Measurements from ENCODE around the gene SLC9A5. TPM values are rescaled to one million over a fixed set of nuclear protein-coding genes. Genes with fewer than 3 reads are reported as not detected.

The SLC9A5 gene
- polyA plus RNA-seq, 2 of the 4 experiments (the other 2 are of a cell fraction), result 0.83 to 2.5 TPM

GRCh38 chr16:67268136-67268579 lies 19.4 kb downstream of the SLC9A5 start:
- no peaks in the 10 kb centered on the region for H3K9me3 ChIP-seq
- ATAC-seq (peak; percentile 54 to 66; a peak in 3 of 6 replicates), DNase-seq (ENCODE audit: low read depth in 1 of 2, low spot score in 1 of 2) (peak in 1 of 2 experiments; percentile 61), FAIRE-seq (no peak)
- TF ChIP-seq CEBPB (IDR thresholded peaks at IDR 0.05), result no peak
- no peak for TF ChIP-seq FOSL2 (IDR thresholded peaks at IDR 0.05)
- peak; percentile 13; the same call in 1 of the 2 replicates for TF ChIP-seq FOSL2 (CRISPR knock-in tag; IDR thresholded peaks at IDR 0.05)
- no peak overlapping the region for H3K4me2 ChIP-seq
- CTCF ChIA-PET, result interaction anchor here (0.6 to 4.6 kb wide), 11 partner anchors 8 to 726 kb away, joined by 3 to 25 read pairs (median 5); partner anchors contain the start of gene PLEKHG4
- no peak overlapping the region for H3K4me3 ChIP-seq
- H3K4me1 ChIP-seq, result peaks cover 12% of the 10 kb centered on the region
- 0 out of 6 replicates have a peak overlapping the region, but pooled peaks of 1 of the 2 experiments have one; percentile 29 for H3K27ac ChIP-seq
- POLR2A ChIA-PET, result interaction anchor here (0.6 to 0.9 kb wide), 5 partner anchors 10 to 220 kb away, joined by 4 to 9 read pairs (median 5); no protein-coding TSS in a partner anchor
- WGBS (ENCODE audit: missing lambda C conversion rate), result 48% methylated on average over 5 of the region's 5 CpGs

GRCh38 chr16:67269766-67270165 lies 21.0 kb downstream of the SLC9A5 start:
- CTCF ChIA-PET, result interaction anchor here (0.5 to 4.6 kb wide), 8 partner anchors 9 to 196 kb away, joined by 3 to 25 read pairs (median 4); partner anchors contain the start of gene PLEKHG4

GRCh38 chr16:67270931-67271338 lies 22.2 kb downstream of the SLC9A5 start:
- ChIA-PET POLR2A (interaction anchor here (0.9 kb wide), 1 partner anchor 23 kb away, joined by 3 read pairs; the partner anchor contains the start of gene FHOD1), CTCF (interaction anchor here (0.8 to 4.6 kb wide), 9 partner anchors 7 to 293 kb away, joined by 3 to 25 read pairs (median 4); partner anchors contain the start of gene PLEKHG4)
- Histone ChIP-seq H3K4me2 (no peak overlapping the region), H3K27ac (0 out of 6 replicates have a peak overlapping the region, but pooled peaks of 1 of the 2 experiments have one; percentile 5), H3K9me3 (no peaks in the 10 kb centered on the region), H3K4me1 (peaks cover 12% of the 10 kb centered on the region), H3K4me3 (no peak overlapping the region)
- FAIRE-seq (no peak), ATAC-seq (peak in 1 of 2 experiments; percentile 17; a peak in 3 of 6 replicates), DNase-seq (ENCODE audit: low read depth in 1 of 2, low spot score in 1 of 2) (no peak)
- TF ChIP-seq FOXS1 (CRISPR knock-in tag; IDR thresholded peaks at IDR 0.05), result no peak
- 91% methylated on average over 11 of the region's 11 CpGs for WGBS (ENCODE audit: missing lambda C conversion rate)

More at GRCh38 chr16:67269766-67270165, 21.0 kb downstream of the SLC9A5 start:
- DNase-seq (ENCODE audit: low read depth in 1 of 2, low spot score in 1 of 2) (no peak), ATAC-seq (peak in 1 of 2 experiments; percentile 16; a peak in 3 of 6 replicates), FAIRE-seq (no peak)
- Histone ChIP-seq H3K27ac (no peak overlapping the region), H3K4me2 (no peak overlapping the region), H3K9me3 (no peaks in the 10 kb centered on the region), H3K4me1 (peaks cover 12% of the 10 kb centered on the region), H3K4me3 (no peak overlapping the region)
- TF ChIP-seq KDM5A (IDR thresholded peaks at IDR 0.05), result no peak
- no peak for TF ChIP-seq TP53 (CRISPR knock-in tag; IDR thresholded peaks at IDR 0.05)
- TF ChIP-seq EHMT2 (IDR thresholded peaks at IDR 0.05; ENCODE audit: low read depth), result no peak
- no peak for TF ChIP-seq NPAS2 (CRISPR knock-in tag; IDR thresholded peaks at IDR 0.05; ENCODE audit: borderline replicate concordance)
- no peak for TF ChIP-seq FOSL2 (IDR thresholded peaks at IDR 0.05)
- no peak for TF ChIP-seq FOSL2 (CRISPR knock-in tag; IDR thresholded peaks at IDR 0.05)
- no peak for TF ChIP-seq RCOR1 (IDR thresholded peaks at IDR 0.05; ENCODE audit: low read depth, low read length)
- no peak for TF ChIP-seq NFE2L2 (conservative IDR thresholded peaks at IDR 0.05; ENCODE audit: low read length)
- no peak for TF ChIP-seq RNF2 (IDR thresholded peaks at IDR 0.05; ENCODE audit: borderline replicate concordance, low read depth)
- no peak for TF ChIP-seq EP300 (IDR thresholded peaks at IDR 0.05)
- TF ChIP-seq GATA3 (IDR thresholded peaks at IDR 0.05; ENCODE audit: borderline replicate concordance), result no peak
- no peak for TF ChIP-seq POLR2A (IDR thresholded peaks at IDR 0.05; ENCODE audit: low read length)
- POLR2A ChIA-PET, result interaction anchor here (0.9 to 1.1 kb wide), 2 partner anchors 10 to 22 kb away, joined by 3 to 5 read pairs; partner anchors contain the start of gene FHOD1
- 86% methylated on average over 5 of the region's 5 CpGs for WGBS (ENCODE audit: missing lambda C conversion rate)

GRCh38 chr16:67271446-67271845 lies 22.7 kb downstream of the SLC9A5 start:
- Histone ChIP-seq H3K27ac (0 out of 6 replicates have a peak overlapping the region, but pooled peaks of 1 of the 2 experiments have one; percentile 5), H3K4me2 (no peak overlapping the region), H3K4me1 (peaks cover 15% of the 10 kb centered on the region), H3K4me3 (no peak overlapping the region), H3K9me3 (no peaks in the 10 kb centered on the region)
- CTCF ChIA-PET, result interaction anchor here (0.9 to 4.6 kb wide), 7 partner anchors 7 to 294 kb away, joined by 3 to 25 read pairs (median 8); partner anchors contain the start of gene PLEKHG4
- 87% methylated on average over 4 of the region's 4 CpGs for WGBS (ENCODE audit: missing lambda C conversion rate)
- POLR2A ChIA-PET, result interaction anchor here (0.9 kb wide), 1 partner anchor 24 kb away, joined by 3 read pairs; the partner anchor contains the start of gene FHOD1
- TF ChIP-seq CTCF (IDR thresholded peaks at IDR 0.05) (no peak), KDM1A (IDR thresholded peaks at IDR 0.05; ENCODE audit: low read depth) (no peak), PBX3 (IDR thresholded peaks at IDR 0.05) (no peak), HOXB5 (CRISPR knock-in tag; IDR thresholded peaks at IDR 0.05) (no peak), ZC3H11A (IDR thresholded peaks at IDR 0.05) (no peak), ZSCAN20 (CRISPR knock-in tag; IDR thresholded peaks at IDR 0.05) (no peak)
- ATAC-seq (peak; percentile 21 to 26; a peak in 4 of 6 replicates), DNase-seq (ENCODE audit: low read depth in 1 of 2, low spot score in 1 of 2) (no peak), FAIRE-seq (no peak)
